ENCODE results near the gene PTGIS. TPM values are rescaled to one million over a fixed set of nuclear protein-coding genes. Genes with fewer than 3 reads are reported as not detected.

PTGIS gene
- total RNA-seq, 2 experiments from 2014 or later: not detected

- ChIA-PET CTCF (ENCODE audit: unreplicated experiment) (interaction anchor here (0.5 kb wide), 1 partner anchor 440 kb away, joined by 3 read pairs; no protein-coding TSS in a partner anchor), POLR2A (no interaction called here)
- intact Hi-C loops (cut with micrococcal nuclease; ENCODE audit: unreplicated experiment): no loop called here
- TF ChIP-seq CTCF (conservative IDR thresholded peaks at IDR 0.05; ENCODE audit: low read length) (no peak), EZH2phosphoT487 (IDR thresholded peaks at IDR 0.05; ENCODE audit: borderline replicate concordance, low read depth, low read length) (no peak)
- BruUV-seq (replicated peaks): no TSS peak
- Histone ChIP-seq H2AFZ (ENCODE audit: low read length) (no peak overlapping the region), H3K79me2 (ENCODE audit: insufficient read depth, low read depth, low read length) (no peaks in the 10 kb centered on the region), H3K9me3 (ENCODE audit: low read length) (no peaks in the 10 kb centered on the region), H3K27ac (ENCODE audit: low read depth, low read length, poor library complexity, severe bottlenecking) (no peak overlapping the region), H3K4me3 (ENCODE audit: low read depth, low read length, poor library complexity, severe bottlenecking) (no peak overlapping the region), H3K4me2 (ENCODE audit: low read length) (no peak overlapping the region), H3K4me1 (ENCODE audit: insufficient read depth, low read length, poor library complexity, severe bottlenecking) (no peaks in the 10 kb centered on the region), H3K9me2 (ENCODE audit: insufficient read depth, low read length) (no peaks in the 10 kb centered on the region), H4K20me1 (ENCODE audit: insufficient read depth, low read length) (no peaks in the 10 kb centered on the region), H3K36me3 (ENCODE audit: insufficient read depth, low read length) (no peaks in the 10 kb centered on the region)
- no peak for DNase-seq (ENCODE audit: low spot score)
Measured at GRCh38 chr20:49470922-49471321, 97.0 kb downstream of the PTGIS start.

GRCh38 chr20:49469060-49469459 lies 98.9 kb downstream of the PTGIS start:
- intact Hi-C loops (cut with micrococcal nuclease; ENCODE audit: unreplicated experiment): no loop called here

More at GRCh38 chr20:49469060-49469459, 98.9 kb downstream of the PTGIS start:
- Histone ChIP-seq H3K4me3 (ENCODE audit: low read depth, low read length, poor library complexity, severe bottlenecking) (no peak overlapping the region), H2AFZ (ENCODE audit: low read length) (no peak overlapping the region), H3K27ac (ENCODE audit: low read depth, low read length, poor library complexity, severe bottlenecking) (no peak overlapping the region), H4K20me1 (ENCODE audit: insufficient read depth, low read length) (no peaks in the 10 kb centered on the region), H3K9me2 (ENCODE audit: insufficient read depth, low read length) (no peaks in the 10 kb centered on the region), H3K4me1 (ENCODE audit: insufficient read depth, low read length, poor library complexity, severe bottlenecking) (no peaks in the 10 kb centered on the region), H3K79me2 (ENCODE audit: insufficient read depth, low read depth, low read length) (no peaks in the 10 kb centered on the region), H3K9me3 (ENCODE audit: low read length) (no peaks in the 10 kb centered on the region), H3K4me2 (ENCODE audit: low read length) (no peak overlapping the region), H3K36me3 (ENCODE audit: insufficient read depth, low read length) (no peaks in the 10 kb centered on the region)
- POLR2A ChIA-PET: no interaction called here
- BruUV-seq (replicated peaks): no TSS peak
- no peak for DNase-seq (ENCODE audit: low spot score)
- TF ChIP-seq CTCF (conservative IDR thresholded peaks at IDR 0.05; ENCODE audit: low read length): no peak
- TF ChIP-seq EZH2phosphoT487 (IDR thresholded peaks at IDR 0.05; ENCODE audit: borderline replicate concordance, low read depth, low read length): no peak
- CTCF ChIA-PET (ENCODE audit: unreplicated experiment): no interaction called here
